Uterus (tissue), 4 donors: ENCODE data around the gene TMOD2. TPM values are rescaled to one million over a fixed set of nuclear protein-coding genes. Genes with fewer than 3 reads are reported as not detected.

Experiments
- DNase-seq, 2 donors: peaks; one replicate each; pipeline ENCODE4 v3.0.0-alpha.2; 2019 to 2020
- H3K27ac ChIP-seq, 2 donors: fragments of 200-600 bp; sonication (generic); 1 replicate in 1 of 2; 2 replicates in 1 of 2; pipeline ENCODE4 v1.5.1; 2016 to 2018
- H3K27me3 ChIP-seq, 2 donors: fragments of 200-600 bp; sonication (generic); one replicate each; pipeline ENCODE4 v1.5.1; 2018 to 2019; ENCODE audit warnings: control low read depth in 1 of 2
- H3K36me3 ChIP-seq, 2 donors: fragments of 200-600 bp; sonication (generic); one replicate each; pipeline ENCODE4 v1.5.1; 2019; ENCODE audit warnings: control low read depth in 1 of 2
- H3K4me1 ChIP-seq, 2 donors: fragments of 200-600 bp; sonication (generic); one replicate each; pipeline ENCODE4 v1.5.1; 2018 to 2019; ENCODE audit warnings: control low read depth in 1 of 2
- H3K4me3 ChIP-seq, 2 donors: fragments of 200-600 bp; sonication (generic); 1 replicate in 1 of 2; 2 replicates in 1 of 2; pipeline ENCODE4 v1.5.1; 2018 to 2019; ENCODE audit warnings: mild to moderate bottlenecking in 1 of 2
- H3K9me3 ChIP-seq, 2 donors: fragments of 200-600 bp; sonication (generic); one replicate each; pipeline ENCODE4 v1.5.1; 2019; ENCODE audit warnings: control low read depth in 1 of 2
- CTCF ChIP-seq, 4 experiments: fragments of 200-600 bp in 2 of 4; fragments of 450-650 bp in 2 of 4; sonication (generic) in 2 of 4; IDR thresholded peaks; one replicate each; pipeline ENCODE4 v1.5.1; 2016 to 2019; ENCODE audit warnings: antibody characterized with exemption in 4 of 4, mild to moderate bottlenecking in 2 of 4, moderate library complexity in 1 of 4
- POLR2A ChIP-seq, 2 donors: fragments of 450-650 bp; IDR thresholded peaks; one replicate each; pipeline ENCODE4 v1.6.1; 2016; ENCODE audit warnings: antibody characterized with exemption in 2 of 2, mild to moderate bottlenecking in 1 of 2, moderate library complexity in 1 of 2
- intact Hi-C: fragments of 100-400 bp; cut with DNase I; formaldehyde crosslinking; loops from one replicate; pipeline ENCODE4 v1.15.1; 2023; ENCODE audit warnings: low total_unique reads
- total RNA-seq, 4 donors: library from RNA; depleted of rRNA in 3 of 4; stranded (reverse); fragments of >200 nt in 3 of 4; gene quantifications; one replicate each; pipeline versions ENCODE4 v1.1.0 to v1.2.4, GENCODE V29; 2014 to 2023
- donor health status: DM: yes; HTN: yes; CAD: no.

TMOD2 gene
- total RNA-seq, 4 donors from 2014 or later, result 20.9 to 113 (median 35.0) TPM

- no peaks in the 10 kb centered on the region for H3K36me3 ChIP-seq
- no peaks in the 10 kb centered on the region for H3K4me1 ChIP-seq
- H3K27ac ChIP-seq, result peak overlapping the region in 1 of 2 donors; percentile 29
- H3K27me3 ChIP-seq, result no peaks in the 10 kb centered on the region
- TF ChIP-seq CTCF (IDR thresholded peaks at IDR 0.05) (no peak), POLR2A (IDR thresholded peaks at IDR 0.05) (no peak)
- no peak overlapping the region for H3K4me3 ChIP-seq
- intact Hi-C loops, result no loop called here
- DNase-seq, result peak in 1 of 2 donors; percentile 32
- H3K9me3 ChIP-seq, result no peaks in the 10 kb centered on the region
Measured at GRCh38 chr15:51793521-51794305, 42.3 kb downstream of the TMOD2 start.

DNA sequence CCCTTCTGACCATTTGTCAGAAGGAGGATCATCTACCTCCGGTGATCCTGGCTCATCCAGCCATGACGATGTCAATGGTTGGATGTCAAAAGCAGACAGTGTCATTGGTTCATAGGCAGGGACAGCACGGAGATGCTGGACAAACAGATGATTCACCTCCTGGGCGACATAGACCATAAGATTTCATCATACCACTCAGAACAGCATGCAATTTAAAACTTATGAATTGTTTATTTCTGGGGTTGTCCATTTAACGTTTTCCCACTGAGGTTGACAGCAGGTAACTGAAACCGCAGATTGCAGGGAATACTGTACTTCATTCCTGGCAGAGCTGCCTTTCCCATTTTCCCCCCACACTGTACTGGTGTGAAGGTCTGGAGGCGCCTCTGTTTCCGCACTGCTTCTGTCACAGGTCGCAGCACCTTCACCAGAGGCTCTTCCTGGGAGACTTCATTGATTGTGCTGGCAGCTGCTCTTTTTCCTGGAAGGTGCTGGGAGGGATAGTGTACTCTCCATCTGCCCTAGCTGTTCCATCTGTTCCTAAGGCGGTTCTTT is 45.5 kb downstream of the TMOD2 start:
- intact Hi-C loops, result no loop called here
- no peaks in the 10 kb centered on the region for H3K9me3 ChIP-seq
- H3K4me1 ChIP-seq, result no peaks in the 10 kb centered on the region
- H3K36me3 ChIP-seq, result no peaks in the 10 kb centered on the region
- DNase-seq, result no peak
- H3K27ac ChIP-seq, result no peak overlapping the region
- no peak for TF ChIP-seq CTCF (IDR thresholded peaks at IDR 0.05)
- TF ChIP-seq POLR2A (IDR thresholded peaks at IDR 0.05), result no peak
- no peaks in the 10 kb centered on the region for H3K27me3 ChIP-seq
- no peak overlapping the region for H3K4me3 ChIP-seq

GRCh38 chr15:51798281-51798680 is 46.9 kb downstream of the TMOD2 start:
- H3K27ac ChIP-seq, result no peak overlapping the region
- H3K27me3 ChIP-seq, result no peaks in the 10 kb centered on the region
- no peaks in the 10 kb centered on the region for H3K36me3 ChIP-seq
- intact Hi-C loops, result no loop called here
- no peaks in the 10 kb centered on the region for H3K9me3 ChIP-seq
- TF ChIP-seq CTCF (IDR thresholded peaks at IDR 0.05) (no peak), POLR2A (IDR thresholded peaks at IDR 0.05) (no peak)
- DNase-seq, result no peak
- no peak overlapping the region for H3K4me3 ChIP-seq
- H3K4me1 ChIP-seq, result no peaks in the 10 kb centered on the region

- Histone ChIP-seq H3K9me3 (no peaks in the 10 kb centered on the region), H3K27ac (no peak overlapping the region), H3K4me3 (no peak overlapping the region), H3K36me3 (no peaks in the 10 kb centered on the region), H3K27me3 (no peaks in the 10 kb centered on the region), H3K4me1 (no peaks in the 10 kb centered on the region)
- intact Hi-C loops, result no loop called here
- no peak for DNase-seq
- TF ChIP-seq CTCF (IDR thresholded peaks at IDR 0.05) (no peak), POLR2A (IDR thresholded peaks at IDR 0.05) (no peak)
Measured at GRCh38 chr15:51799282-51800252, 48.2 kb downstream of the TMOD2 start.
